ENCODE results near the gene MORN5. TPM values are rescaled to one million over a fixed set of nuclear protein-coding genes. Genes with fewer than 3 reads are reported as not detected.

MORN5 gene
- total RNA-seq, 6 experiments from 2014 or later: not detected

DNA sequence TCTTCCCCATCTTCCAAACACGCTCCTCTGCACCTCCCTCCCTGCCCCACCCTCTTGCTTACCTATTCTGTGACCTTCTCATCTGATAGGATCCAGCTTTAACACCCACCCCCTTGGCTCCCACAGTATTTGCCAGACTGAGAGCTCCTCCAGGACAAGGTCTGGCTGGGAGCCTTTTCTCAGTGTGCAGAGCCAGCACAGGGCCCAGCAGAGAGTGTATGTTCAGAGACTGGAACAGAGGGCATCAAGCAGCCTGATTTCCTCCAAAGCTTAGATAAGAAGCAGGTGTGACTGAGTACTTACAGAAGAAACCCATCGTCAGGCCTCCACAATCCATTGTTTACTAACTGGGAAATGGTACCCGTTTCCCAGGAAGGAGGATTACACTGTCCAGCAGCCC lies 42.4 kb downstream of the MORN5 start:
- 80% methylated on average over 2 of the region's 3 CpGs for WGBS (ENCODE audit: insufficient coverage, low coverage, low lambda C conversion rate, missing lambda C conversion rate)
- no peak for DNase-seq
- H3K27ac ChIP-seq: no peak overlapping the region
- no peaks in the 10 kb centered on the region for H3K27me3 ChIP-seq
- intact Hi-C loops (cut with DNase I): no loop called here
- ATAC-seq: no peak
- no peaks in the 10 kb centered on the region for H3K36me3 ChIP-seq
- TF ChIP-seq, protein P1, sequence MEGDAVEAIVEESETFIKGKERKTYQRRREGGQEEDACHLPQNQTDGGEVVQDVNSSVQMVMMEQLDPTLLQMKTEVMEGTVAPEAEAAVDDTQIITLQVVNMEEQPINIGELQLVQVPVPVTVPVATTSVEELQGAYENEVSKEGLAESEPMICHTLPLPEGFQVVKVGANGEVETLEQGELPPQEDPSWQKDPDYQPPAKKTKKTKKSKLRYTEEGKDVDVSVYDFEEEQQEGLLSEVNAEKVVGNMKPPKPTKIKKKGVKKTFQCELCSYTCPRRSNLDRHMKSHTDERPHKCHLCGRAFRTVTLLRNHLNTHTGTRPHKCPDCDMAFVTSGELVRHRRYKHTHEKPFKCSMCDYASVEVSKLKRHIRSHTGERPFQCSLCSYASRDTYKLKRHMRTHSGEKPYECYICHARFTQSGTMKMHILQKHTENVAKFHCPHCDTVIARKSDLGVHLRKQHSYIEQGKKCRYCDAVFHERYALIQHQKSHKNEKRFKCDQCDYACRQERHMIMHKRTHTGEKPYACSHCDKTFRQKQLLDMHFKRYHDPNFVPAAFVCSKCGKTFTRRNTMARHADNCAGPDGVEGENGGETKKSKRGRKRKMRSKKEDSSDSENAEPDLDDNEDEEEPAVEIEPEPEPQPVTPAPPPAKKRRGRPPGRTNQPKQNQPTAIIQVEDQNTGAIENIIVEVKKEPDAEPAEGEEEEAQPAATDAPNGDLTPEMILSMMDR (IDR thresholded peaks at IDR 0.05): no peak
- TF ChIP-seq POLR2A (IDR thresholded peaks at IDR 0.05): no peak
- H3K9me3 ChIP-seq: no peaks in the 10 kb centered on the region
- no peak overlapping the region for H3K4me3 ChIP-seq
- no peaks in the 10 kb centered on the region for H3K4me1 ChIP-seq

DNA sequence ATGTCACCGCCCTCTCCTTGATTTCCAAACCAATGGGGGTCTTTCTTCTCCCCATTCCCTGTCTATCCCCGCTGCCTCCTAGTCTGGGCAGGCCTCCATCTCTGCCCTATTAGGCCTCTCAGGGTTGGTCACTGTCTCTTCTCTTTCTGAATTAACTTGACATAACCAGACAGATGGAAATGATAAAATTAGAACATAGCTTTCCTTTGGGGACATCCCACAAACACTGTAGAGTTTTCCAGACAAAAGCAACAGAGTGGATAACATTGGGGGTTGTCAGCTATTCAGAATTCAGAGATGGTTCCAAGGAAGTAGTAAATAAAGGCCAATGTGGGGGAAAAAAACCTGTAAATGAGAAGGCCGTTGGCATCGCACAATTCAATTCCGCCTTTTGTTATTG lies 44.3 kb downstream of the MORN5 start:
- Histone ChIP-seq H3K9me3 (no peaks in the 10 kb centered on the region), H3K27ac (no peak overlapping the region), H3K36me3 (no peaks in the 10 kb centered on the region), H3K27me3 (no peaks in the 10 kb centered on the region), H3K4me1 (no peaks in the 10 kb centered on the region), H3K4me3 (no peak overlapping the region)
- intact Hi-C loops (cut with DNase I): no loop called here
- 90% methylated on average over 5 of the region's 5 CpGs for WGBS (ENCODE audit: insufficient coverage, low coverage, low lambda C conversion rate, missing lambda C conversion rate)
- no peak for DNase-seq
- ATAC-seq: no peak
- TF ChIP-seq, protein P1 (IDR thresholded peaks at IDR 0.05): no peak
- TF ChIP-seq POLR2A (IDR thresholded peaks at IDR 0.05): no peak

DNA sequence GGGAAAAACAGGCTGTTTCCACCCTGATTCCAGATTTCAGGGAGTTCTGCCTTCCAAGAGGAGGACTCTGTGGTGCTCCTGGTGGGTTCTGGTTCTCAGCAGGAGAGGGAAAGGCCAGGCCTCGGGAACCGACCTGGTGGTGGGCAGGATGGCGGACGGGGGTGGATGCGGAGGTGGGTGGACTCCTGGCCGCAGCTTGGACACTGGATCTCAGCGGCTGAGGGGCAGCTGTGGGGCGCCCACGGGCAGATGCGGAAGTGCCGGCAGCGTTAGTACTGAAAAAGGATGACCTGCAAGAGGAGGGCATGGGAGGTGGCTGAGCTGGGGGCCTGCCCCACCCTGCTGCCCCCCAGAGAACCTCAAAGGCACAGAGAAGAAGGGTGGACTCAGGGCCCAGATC lies 44.8 kb downstream of the MORN5 start:
- no peaks in the 10 kb centered on the region for H3K9me3 ChIP-seq
- H3K4me1 ChIP-seq: no peaks in the 10 kb centered on the region
- no peak for ATAC-seq
- intact Hi-C loops (cut with DNase I): no loop called here
- H3K27ac ChIP-seq: no peak overlapping the region
- no peak for TF ChIP-seq POLR2A (IDR thresholded peaks at IDR 0.05)
- TF ChIP-seq, protein P1 (IDR thresholded peaks at IDR 0.05): no peak
- H3K27me3 ChIP-seq: no peaks in the 10 kb centered on the region
- no CpG with 5 or more reads among the region's 12 CpGs for WGBS (ENCODE audit: insufficient coverage, low coverage, low lambda C conversion rate, missing lambda C conversion rate)
- H3K36me3 ChIP-seq: no peaks in the 10 kb centered on the region
- H3K4me3 ChIP-seq: no peak overlapping the region
- DNase-seq: no peak

DNA sequence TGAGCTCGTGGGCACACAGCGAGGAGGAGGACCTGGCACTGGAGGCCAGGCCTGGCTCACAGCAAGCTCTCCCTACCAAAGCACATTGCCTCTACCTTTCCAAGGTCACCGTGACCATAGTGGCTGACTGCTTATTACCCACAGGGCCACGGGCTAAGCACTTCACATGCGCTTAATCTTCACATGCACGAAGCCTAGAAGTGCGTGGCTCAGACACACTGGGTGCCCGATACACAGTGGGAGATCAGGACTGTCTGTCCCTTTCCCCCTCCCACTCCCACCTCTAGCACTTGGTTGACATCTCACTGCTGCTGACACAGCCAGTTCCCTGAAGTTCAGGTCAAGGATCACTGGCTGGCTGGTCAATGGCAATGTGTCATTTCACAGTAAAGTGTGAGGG lies 45.5 kb downstream of the MORN5 start:
- intact Hi-C loops (cut with DNase I): no loop called here
- Histone ChIP-seq H3K27ac (no peak overlapping the region), H3K27me3 (no peaks in the 10 kb centered on the region), H3K4me1 (no peaks in the 10 kb centered on the region), H3K9me3 (no peaks in the 10 kb centered on the region), H3K4me3 (no peak overlapping the region), H3K36me3 (no peaks in the 10 kb centered on the region)
- TF ChIP-seq, protein P1 (IDR thresholded peaks at IDR 0.05): no peak
- 93% methylated on average over 6 of the region's 8 CpGs for WGBS (ENCODE audit: insufficient coverage, low coverage, low lambda C conversion rate, missing lambda C conversion rate)
- ATAC-seq (no peak), DNase-seq (no peak)
